Measurements from ENCODE around the gene ZMYND15. TPM values are rescaled to one million over a fixed set of nuclear protein-coding genes. Genes with fewer than 3 reads are reported as not detected.
"Not testable (repeated sequence)": the region's sequence is repeated elsewhere in the genome, so short reads cannot be mapped to it uniquely, and the experiment has no call there.

ZMYND15 gene
- total RNA-seq, result 0.44 TPM in 1 of 2 replicates, not detected in the other
- 0.12 and 0.18 TPM in 2 replicates for polyA plus RNA-seq
- polyA plus RNA-seq (2011; cell fraction: cytosol; rRNA removed), result 0.08 and 0.11 TPM in 2 replicates
- 0.37 and 0.38 TPM in 2 replicates for polyA plus RNA-seq (2011; cell fraction: nucleus; rRNA removed)
- polyA plus RNA-seq (2012), result not detected in 2 replicates
- 0.17 TPM in 1 of 2 replicates, not detected in the other for polyA minus RNA-seq
- not detected for polyA minus RNA-seq (2011; cell fraction: cytosol; rRNA and poly(A)+ RNA removed)
- polyA minus RNA-seq (2011; cell fraction: nucleus; rRNA and poly(A)+ RNA removed), result not detected in 2 replicates
- Bru-seq, nascent RNA, result percentile 10 among the genes with signal in this experiment
- percentile 22 among the genes with signal in this experiment for BruChase-seq, experiment 1, labeled RNA remaining after a 6-hour chase
- percentile 11 among the genes with signal in this experiment for BruChase-seq, experiment 2, labeled RNA remaining after a 2-hour chase
- long read RNA-seq, result 0 reads

- FAIRE-seq (peak; percentile 62), DNase-seq (ENCODE audit: low read depth, low spot score) (peak; percentile 49)
- no peaks in the 10 kb centered on the region for H3K9me3 ChIP-seq (replicated peaks; ENCODE audit: control insufficient read depth, insufficient read depth, low read length)
- BruUV-seq (replicated peaks), result no TSS peak
- intact Hi-C loops (cut with micrococcal nuclease) (loop anchor here (1.0 kb wide), 1 partner anchor 8 kb away; the partner anchor contains the start of gene MED11), dilution Hi-C loops (cut with MboI; ENCODE audit: extremely low pct_ligation_motif_present, low sequenced_read_pairs) (no loop called here)
- TF ChIP-seq JUN (IDR thresholded peaks at IDR 0.05; ENCODE audit: borderline replicate concordance, insufficient read depth, insufficient read length, low read depth) (no peak), EZH2 (IDR thresholded peaks at IDR 0.05; ENCODE audit: borderline replicate concordance, low read depth, low read length, severe bottlenecking) (peak; percentile 23)
- no peaks in the 10 kb centered on the region for H3K9me1 ChIP-seq (replicated peaks; ENCODE audit: control insufficient read depth, extremely low read depth, insufficient read depth, low read length)
- H3K27me3 ChIP-seq (ENCODE audit: control insufficient read depth in 2 of 2, insufficient read depth in 2 of 2, low read length in 2 of 2), result peaks cover 9 to 11% of the 10 kb centered on the region in 2 experiments
- H3K9ac ChIP-seq (replicated peaks; ENCODE audit: extremely low read depth, insufficient read depth, low read length), result no peak within 1 kb of the TSS
- no peaks in the 10 kb centered on the region for H3K79me2 ChIP-seq (ENCODE audit: control insufficient read depth, insufficient read depth, low read length)
- no peaks in the 10 kb centered on the region for H4K20me1 ChIP-seq (replicated peaks; ENCODE audit: control insufficient read depth, extremely low read depth, insufficient read depth, low read length)
- ChIA-PET CTCF (interaction anchor here (0.6 to 2.0 kb wide), 4 partner anchors 29 to 164 kb away, joined by 3 to 6 read pairs (median 4); partner anchors contain the start of genes ARRB2 and CHRNE), POLR2A (no interaction called here)
- peaks cover 13% of the 10 kb centered on the region for H3K4me1 ChIP-seq (ENCODE audit: control insufficient read depth, extremely low read depth, insufficient read depth, low read length)
- H3K4me3 ChIP-seq (replicated peaks in 1 of 3; ENCODE audit: insufficient read depth in 1 of 3, low read depth in 1 of 3, low read length in 3 of 3), result peak within 1 kb of the TSS; percentile 31 to 53 (median 47)
- H3K4me2 ChIP-seq (ENCODE audit: insufficient read depth, low read length), result peak within 1 kb of the TSS; percentile 66
- H3K27ac ChIP-seq (ENCODE audit: insufficient read depth, low read depth, low read length), result no peak within 1 kb of the TSS
- H3K36me3 ChIP-seq (ENCODE audit: control insufficient read depth in 2 of 2, extremely low read depth in 1 of 2, insufficient read depth in 2 of 2, low read length in 2 of 2), result no peaks in the 10 kb centered on the region
- H2AFZ ChIP-seq (ENCODE audit: low read depth, low read length), result peak within 1 kb of the TSS; percentile 71
These were observed at the start of gene ZMYND15, which contains the start of gene CXCL16 for GRCh38 chr17:4739122-4740024. Gene ZMYND15, plus strand, starts transcription at chr17:4739833. Its CDS starts 716 bp downstream, at chr17:4740549. Gene CXCL16, minus strand, starts transcription at chr17:4739928. Its CDS starts 589 bp downstream, at chr17:4739339.

DNA sequence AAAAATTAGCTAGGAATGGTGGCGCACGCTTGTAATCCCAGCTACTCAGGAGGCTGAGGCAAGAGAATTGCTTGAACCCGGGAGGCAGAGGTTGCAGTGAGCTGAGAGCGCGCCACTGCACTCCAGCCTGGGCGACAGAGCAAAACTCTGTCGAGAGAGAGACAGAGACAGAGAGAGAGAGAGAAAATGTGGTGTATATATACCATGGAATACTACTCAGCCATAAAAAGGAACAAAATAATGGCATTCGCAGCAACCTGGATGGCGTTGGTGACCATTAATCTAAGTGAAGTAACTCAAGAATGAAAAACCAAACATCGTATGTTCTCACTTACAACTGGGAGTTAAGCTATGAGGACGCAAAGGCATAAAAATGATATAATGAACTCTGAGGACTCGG lies 49.8 kb upstream of the ZMYND15 start:
- dilution Hi-C loops (cut with MboI; ENCODE audit: extremely low pct_ligation_motif_present, low sequenced_read_pairs); H3K9me3 ChIP-seq (replicated peaks; ENCODE audit: control insufficient read depth, insufficient read depth, low read length); H4K20me1 ChIP-seq (replicated peaks; ENCODE audit: control insufficient read depth, extremely low read depth, insufficient read depth, low read length); H3K9ac ChIP-seq (replicated peaks; ENCODE audit: extremely low read depth, insufficient read depth, low read length); intact Hi-C loops (cut with micrococcal nuclease); H2AFZ ChIP-seq (ENCODE audit: low read depth, low read length); H3K4me2 ChIP-seq (ENCODE audit: insufficient read depth, low read length); BruUV-seq (replicated peaks); FAIRE-seq; H3K36me3 ChIP-seq (ENCODE audit: control insufficient read depth in 2 of 2, extremely low read depth in 1 of 2, insufficient read depth in 2 of 2, low read length in 2 of 2); H3K27me3 ChIP-seq (ENCODE audit: control insufficient read depth in 2 of 2, insufficient read depth in 2 of 2, low read length in 2 of 2); POLR2A ChIA-PET; H3K9me1 ChIP-seq (replicated peaks; ENCODE audit: control insufficient read depth, extremely low read depth, insufficient read depth, low read length); H3K27ac ChIP-seq (ENCODE audit: insufficient read depth, low read depth, low read length); DNase-seq (ENCODE audit: low read depth, low spot score); H3K4me3 ChIP-seq (replicated peaks in 1 of 3; ENCODE audit: insufficient read depth in 1 of 3, low read depth in 1 of 3, low read length in 3 of 3); H3K4me1 ChIP-seq (ENCODE audit: control insufficient read depth, extremely low read depth, insufficient read depth, low read length): not testable (repeated sequence)
- peaks cover 41% of the 10 kb centered on the region for H3K79me2 ChIP-seq (ENCODE audit: control insufficient read depth, insufficient read depth, low read length)
- CTCF ChIA-PET, result interaction anchor here (0.9 kb wide), 1 partner anchor 12 kb away, joined by 3 read pairs; no protein-coding TSS in a partner anchor
